ENCODE results near the gene TEX11.
"Not testable (repeated sequence)": the region's sequence is repeated elsewhere in the genome, so short reads cannot be mapped to it uniquely, and the experiment has no call there.

Gene TEX11

DNA sequence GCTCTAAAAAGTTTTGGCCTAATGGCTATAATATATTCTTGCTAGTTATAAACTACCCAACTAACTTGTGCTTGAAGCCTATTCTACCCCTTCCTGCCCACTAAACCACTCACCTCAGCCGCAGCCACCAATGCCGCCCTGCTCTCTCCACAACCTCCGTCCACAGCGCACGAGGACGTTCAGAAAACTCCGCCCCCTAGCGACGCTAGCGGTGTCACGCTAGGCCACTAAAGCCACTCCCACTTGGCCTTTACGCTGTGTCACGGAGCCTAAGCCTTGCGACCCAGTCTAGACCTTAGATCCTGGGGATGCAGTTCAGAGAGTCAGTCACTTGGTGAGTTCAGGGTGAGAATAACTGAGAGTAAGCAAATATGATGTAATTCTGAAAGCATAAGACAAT is at the start of gene TEX11:
TSS of gene TEX11 (minus strand) at position 171 of the 400 bp plus-strand sequence. CDS start 922 bp downstream, outside the sequence.
- DNase-seq (ENCODE audit: low spot score), result no peak

DNA sequence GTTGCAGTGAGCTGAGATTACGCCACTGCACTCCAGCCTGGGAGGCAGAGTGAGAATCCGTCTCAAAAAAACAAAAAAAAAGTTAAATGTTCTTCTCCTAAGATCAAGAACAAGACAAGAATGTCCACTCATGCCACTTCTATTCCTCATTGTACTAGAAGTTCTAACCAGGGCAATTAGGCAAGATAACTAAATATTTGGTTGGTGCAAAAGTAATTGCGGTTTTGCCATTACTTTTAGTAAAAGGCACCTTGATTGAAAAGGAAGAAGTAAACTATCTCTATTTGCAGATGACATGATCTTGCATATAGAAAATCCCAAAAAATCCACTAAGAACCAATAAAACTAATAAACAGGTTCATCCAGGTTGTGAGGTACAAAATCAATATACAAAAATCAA is 46.4 kb upstream of the TEX11 start:
- DNase-seq (ENCODE audit: low spot score), result no peak

DNA sequence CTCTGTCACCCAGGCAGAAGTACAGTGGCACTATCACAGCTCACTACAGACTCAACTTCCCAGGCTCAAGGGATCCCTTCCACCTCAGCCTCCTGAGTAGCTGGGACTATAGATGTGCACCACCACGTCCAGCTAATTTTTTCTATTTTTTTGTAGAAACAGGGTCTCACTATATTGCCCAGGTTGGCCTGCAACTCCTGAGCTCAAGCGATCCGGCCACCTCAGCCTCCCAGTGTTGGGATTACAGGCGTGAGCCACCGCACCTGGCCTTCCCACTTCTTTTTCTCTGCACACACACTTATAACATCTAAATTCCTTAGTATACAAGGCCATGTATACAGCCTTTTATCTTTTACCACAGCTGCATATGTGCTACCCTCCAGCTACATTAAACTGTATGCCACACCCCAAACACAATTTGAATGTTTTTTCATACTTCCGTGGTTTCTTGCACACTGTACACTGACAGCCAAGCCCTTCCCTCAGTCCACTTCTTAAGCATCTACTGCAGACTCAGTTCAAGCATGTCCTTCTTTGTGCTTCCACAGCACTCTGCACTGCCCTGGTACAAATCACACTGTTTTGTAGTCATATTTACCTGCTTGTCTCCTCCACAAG is 15.9 kb upstream of the TEX11 start:
- no peak for DNase-seq (ENCODE audit: low spot score)

GRCh38 chrX:70922774-70923473 is 14.4 kb upstream of the TEX11 start:
- DNase-seq (ENCODE audit: low spot score), result no peak

DNA sequence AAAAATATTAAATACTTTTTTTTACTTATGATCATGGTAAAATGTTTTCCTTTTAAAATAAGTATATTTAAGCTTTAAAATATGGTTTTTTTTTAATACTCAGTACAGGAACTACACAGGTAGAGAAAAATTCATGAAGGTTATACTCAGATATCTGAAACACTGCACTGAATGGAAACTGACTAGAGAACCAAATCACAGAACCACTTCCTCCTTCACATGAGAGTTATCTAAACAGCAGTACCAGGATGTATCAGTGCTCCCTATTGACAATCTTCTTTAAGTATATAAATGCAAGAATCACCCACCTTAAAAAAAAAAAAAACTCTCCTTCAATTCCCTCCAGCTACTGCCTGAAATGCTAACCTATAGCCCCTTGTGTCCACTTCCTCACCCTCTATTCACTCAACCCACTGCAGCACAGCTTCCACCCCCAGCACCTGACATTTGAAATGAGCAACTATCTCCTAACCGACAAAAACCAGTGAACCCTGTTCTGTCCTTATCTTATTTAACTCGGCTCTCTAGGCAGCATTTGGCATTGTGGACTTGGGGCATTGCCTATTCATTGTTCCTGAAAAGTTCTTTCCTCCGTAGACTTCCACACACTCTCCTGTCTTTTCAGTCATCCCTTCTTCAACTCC is 13.3 kb upstream of the TEX11 start:
- no peak for DNase-seq (ENCODE audit: low spot score)

DNA sequence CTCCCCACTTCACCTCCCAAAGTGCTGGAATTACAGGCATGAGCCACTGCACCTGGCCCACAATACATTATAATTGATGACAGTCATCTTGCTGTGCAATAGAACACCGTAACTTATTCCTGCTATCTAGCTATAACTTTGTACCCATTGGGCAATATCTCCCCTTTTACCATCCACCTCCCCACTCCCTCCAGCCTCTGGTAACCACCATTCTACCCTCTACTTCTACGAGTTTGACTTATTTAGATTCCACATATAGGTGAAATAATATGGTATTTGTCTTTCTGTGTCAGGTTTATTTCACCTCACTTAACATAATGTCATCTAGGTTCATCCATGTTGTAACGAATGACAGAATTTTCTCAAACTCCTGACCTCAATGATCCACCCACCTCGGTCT is 8.2 kb upstream of the TEX11 start:
- DNase-seq (ENCODE audit: low spot score), result no peak

GRCh38 chrX:70907900-70908299 is 611 bp downstream of the TEX11 start:
- DNase-seq (ENCODE audit: low spot score), result no peak

- no peak for DNase-seq (ENCODE audit: low spot score)
Observed at GRCh38 chrX:70901465-70901864, 7.0 kb downstream of the TEX11 start.

DNA sequence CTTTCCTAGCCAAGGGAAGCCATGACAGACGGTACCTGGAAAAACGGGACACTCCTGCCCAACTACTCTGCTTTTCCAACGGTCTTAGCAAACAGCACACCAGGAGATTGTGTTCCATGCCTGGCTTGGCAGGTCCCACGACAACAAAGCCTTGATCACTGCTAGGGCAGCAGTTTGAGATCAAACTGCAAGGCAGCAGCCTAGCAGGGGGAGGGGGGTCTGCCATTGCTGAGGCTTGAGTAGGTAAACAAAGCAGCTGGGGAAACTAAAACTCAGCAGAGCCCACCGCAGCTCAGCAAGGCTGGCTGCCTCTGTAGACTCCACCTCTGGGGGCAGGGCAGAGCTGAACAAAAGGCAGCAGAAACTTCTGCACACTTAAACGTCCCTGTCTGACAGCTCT is 18.1 kb downstream of the TEX11 start:
- DNase-seq (ENCODE audit: low spot score), result not testable (repeated sequence)

- no peak for DNase-seq (ENCODE audit: low spot score)
Observed at GRCh38 chrX:70878902-70879301, 29.6 kb downstream of the TEX11 start.

DNA sequence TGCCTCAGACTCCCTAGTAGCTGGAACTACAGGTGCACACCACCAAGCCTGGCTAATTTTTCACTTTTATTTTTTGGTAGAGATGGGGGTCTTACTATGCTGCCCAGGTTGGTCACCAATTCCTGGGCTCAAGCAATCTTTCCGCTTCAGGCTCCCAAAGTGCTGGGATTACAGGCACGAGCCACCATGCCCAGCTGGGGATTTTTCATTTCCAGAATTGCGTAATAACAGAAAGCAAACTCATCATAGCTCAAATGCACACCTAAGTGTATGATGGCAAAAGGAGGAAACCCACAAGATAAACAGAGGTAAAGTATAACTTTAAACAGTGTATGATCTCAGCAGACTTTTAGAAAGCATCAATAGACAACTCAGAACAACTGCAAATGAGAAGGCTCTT is 56.2 kb downstream of the TEX11 start:
- DNase-seq (ENCODE audit: low spot score), result no peak

- not testable (repeated sequence) for DNase-seq (ENCODE audit: low spot score)
Observed at GRCh38 chrX:70844081-70844480, 64.4 kb downstream of the TEX11 start.

DNA sequence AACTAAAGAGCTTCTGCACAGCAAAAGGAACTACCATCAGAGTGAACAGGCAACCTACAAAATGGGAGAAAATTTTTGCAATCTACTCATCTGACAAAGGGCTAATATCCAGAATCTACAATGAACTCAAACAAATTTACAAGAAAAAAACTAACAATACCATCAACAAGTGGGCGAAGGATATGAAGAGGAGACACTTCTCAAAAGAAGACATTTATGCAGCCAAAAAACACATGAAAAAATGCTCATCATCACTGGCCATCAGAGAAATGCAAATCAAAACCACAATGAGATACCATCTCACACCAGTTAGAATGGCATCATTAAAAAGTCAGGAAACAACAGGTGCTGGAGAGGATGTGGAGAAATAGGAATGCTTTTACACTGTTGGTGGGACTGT is 64.9 kb downstream of the TEX11 start:
- DNase-seq (ENCODE audit: low spot score), result not testable (repeated sequence)

DNA sequence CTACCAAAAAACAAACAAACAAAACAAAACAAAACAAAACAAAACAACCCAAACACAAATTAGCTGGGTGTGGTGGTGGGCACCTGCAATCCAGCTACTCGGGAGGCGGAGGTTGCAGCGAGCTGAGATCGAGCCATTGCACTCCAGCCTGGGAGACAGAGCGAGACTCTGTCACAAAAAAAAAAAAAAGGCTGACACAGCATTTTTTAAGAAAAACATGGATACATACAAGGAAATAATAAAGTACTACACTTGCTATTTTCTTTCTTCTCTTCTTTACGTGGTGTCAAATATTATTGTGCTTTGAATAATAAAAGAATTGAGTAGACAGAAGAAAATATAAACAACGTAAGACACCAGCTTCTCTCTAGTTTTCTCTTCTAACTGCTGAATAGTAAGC is 73.9 kb downstream of the TEX11 start:
- DNase-seq (ENCODE audit: low spot score), result no peak

DNA sequence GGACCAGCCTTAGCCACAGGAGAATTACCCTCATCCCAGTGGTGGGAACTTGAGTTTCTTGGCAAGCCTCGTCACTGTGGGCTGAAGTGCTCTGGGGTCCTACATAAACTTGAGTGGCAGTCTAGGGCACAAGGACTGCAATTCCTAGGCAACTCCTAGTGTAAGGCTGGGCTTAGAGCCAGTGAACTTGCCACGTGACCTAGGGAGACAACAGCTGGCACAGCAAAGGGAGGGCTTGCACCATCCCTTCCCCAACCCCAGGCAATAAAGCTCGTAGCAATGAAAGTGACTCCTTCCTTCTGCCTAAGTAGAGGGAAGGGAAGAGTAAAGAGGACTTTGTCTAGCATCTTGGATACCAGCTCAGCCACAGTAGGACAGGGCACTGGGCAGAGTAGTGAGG is 81.8 kb downstream of the TEX11 start:
- DNase-seq (ENCODE audit: low spot score), result no peak

- DNase-seq (ENCODE audit: low spot score), result no peak
Observed at GRCh38 chrX:70825366-70825765, 83.1 kb downstream of the TEX11 start.

GRCh38 chrX:70808942-70809940 is 99.3 kb downstream of the TEX11 start:
- DNase-seq (ENCODE audit: low spot score), result no peak

DNA sequence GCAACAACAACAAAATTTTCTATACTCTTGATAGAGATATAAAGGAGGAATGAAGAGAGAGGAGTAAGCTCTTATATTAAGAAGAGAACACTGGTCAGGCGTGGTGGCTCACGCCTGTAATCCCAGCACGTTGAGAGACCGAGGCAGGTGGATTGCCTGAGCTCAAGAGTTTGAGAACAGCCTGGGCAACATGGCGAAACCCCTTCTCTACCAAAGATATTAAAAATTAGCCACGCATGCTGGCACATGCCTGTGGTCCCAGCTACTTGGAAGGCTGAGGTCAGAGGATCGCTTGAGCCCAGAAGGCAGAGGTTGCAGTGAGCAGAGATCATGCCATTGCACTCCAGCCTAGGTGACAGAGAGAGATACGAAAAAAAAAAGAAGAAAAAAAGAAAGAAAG is 102.4 kb downstream of the TEX11 start:
- no peak for DNase-seq (ENCODE audit: low spot score)

GRCh38 chrX:70796742-70797141 is 111.8 kb downstream of the TEX11 start:
- DNase-seq (ENCODE audit: low spot score), result not testable (repeated sequence)

DNA sequence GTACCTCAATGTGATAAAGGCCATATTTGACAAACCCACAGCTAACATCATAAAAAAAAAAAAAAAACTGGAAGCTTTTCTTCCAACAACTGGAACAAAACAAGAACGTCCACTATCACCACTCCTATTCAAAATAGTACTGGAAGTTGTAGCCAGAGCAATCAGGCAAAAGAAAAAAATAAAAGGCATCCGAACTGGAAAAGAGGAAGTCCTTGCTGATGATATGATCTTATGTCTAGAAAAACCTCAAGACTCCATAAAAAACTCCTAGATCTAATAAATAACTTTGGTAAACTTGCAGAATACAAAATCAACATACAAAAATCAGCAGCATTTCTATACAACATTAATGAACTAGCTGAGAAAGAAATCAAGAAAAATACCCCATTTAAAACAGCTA is 134.3 kb downstream of the TEX11 start:
- no peak for DNase-seq (ENCODE audit: low spot score)

- DNase-seq (ENCODE audit: low spot score), result peak; percentile 3
Observed at GRCh38 chrX:70769659-70770227, 138.8 kb downstream of the TEX11 start.

DNA sequence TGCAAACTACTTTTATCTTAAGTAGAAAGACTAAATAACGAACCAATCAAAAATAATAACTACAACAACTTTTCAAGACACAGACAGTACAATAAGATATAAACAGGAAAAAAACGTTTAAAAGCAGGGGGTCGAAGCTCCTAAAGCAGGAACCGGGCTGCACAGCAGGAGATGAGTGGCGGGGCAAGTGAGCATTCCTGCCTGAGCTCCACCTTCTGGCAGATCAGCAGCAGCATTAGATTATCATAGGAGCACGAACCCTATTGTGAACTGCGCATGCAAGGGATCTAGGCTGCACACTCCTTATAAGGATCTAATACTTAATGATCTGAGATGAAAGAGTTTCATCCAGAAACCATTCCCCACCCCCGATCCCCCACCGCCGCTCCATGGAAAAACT is 146.2 kb downstream of the TEX11 start:
- DNase-seq (ENCODE audit: low spot score), result no peak

Measured in germinal center (tissue), 1 donor.